HCT116 (cell line): Measurements from ENCODE around the gene OR51D1. TPM values are rescaled to one million over a fixed set of nuclear protein-coding genes. Genes with fewer than 3 reads are reported as not detected.

Source experiments
- ATAC-seq: fragments of 200-7000 bp; cut with Tn5 transposase; 2 replicates; pipeline ENCODE4 v1.9.1; 2020; ENCODE audit warnings: mild to moderate bottlenecking, moderate library complexity
- BruUV-seq: library from RNA; stranded (reverse); fragments of 400-500 nt; replicated peaks from 2 replicates; lab custom pipeline; 2021; lab: Mats Ljungman, UMichigan
- CTCF ChIA-PET: fragments of 300-600 bp; sonication (Branson Sonifier 250); formaldehyde crosslinking; loops from one replicate; lab custom pipeline; 2021; ENCODE audit warnings: antibody characterized with exemption; lab: Charles Lee
- POLR2A ChIA-PET: fragments of 300-600, 350-600 bp; sonication (Branson Sonifier 250); formaldehyde crosslinking; loops from one replicate; lab custom pipeline; 2021; ENCODE audit warnings: antibody characterized with exemption; lab: Charles Lee
- RAD21 ChIA-PET, 2 experiments: fragments of 300-600 bp; sonication (Branson Sonifier 250); formaldehyde crosslinking; loops; one replicate each; lab custom pipeline; 2023; ENCODE audit warnings: low total read pairs in 2 of 2; ENCODE audit not compliant: uncharacterized antibody in 2 of 2, unreplicated experiment in 2 of 2, low non-redundant PET in 1 of 2; lab: Charles Lee
- DNase-seq: peaks from one replicate; pipeline ENCODE4 v3.0.0-alpha.2; 2010; ENCODE audit warnings: low read depth, low spot score
- H2AFZ ChIP-seq: fragments of 200-600 bp; shearing (Covaris generic), sonication (generic); 2 replicates; pipeline ENCODE4 v1.6.1; 2017; ENCODE audit warnings: low read depth, mixed run types, mixed read lengths, antibody characterized with exemption, low read length; ENCODE audit not compliant: poor library complexity, severe bottlenecking
- H3K27ac ChIP-seq: 2 replicates; pipeline ENCODE4 v1.5.1; 2012; ENCODE audit warnings: low read depth, low read length
- H3K27me3 ChIP-seq: fragments of 200-600 bp; sonication (generic); 2 replicates; pipeline ENCODE4 v1.6.1; 2016; ENCODE audit warnings: mixed run types, low read length, mixed read lengths; ENCODE audit not compliant: insufficient read depth
- H3K36me3 ChIP-seq, 2 experiments: fragments of 200-500 bp in 1 of 2; fragments of 200-600 bp in 1 of 2; sonication (Bioruptor generic) in 1 of 2; sonication (generic) in 1 of 2; 2 replicates each; pipeline versions ENCODE4 v1.5.1 to v1.6.1; 2014 to 2016; ENCODE audit warnings: low read length in 2 of 2, inconsistent platforms in 1 of 2, mixed read lengths in 1 of 2, mixed run types in 1 of 2; ENCODE audit not compliant: insufficient read depth in 2 of 2, control insufficient read depth in 1 of 2
- H3K4me1 ChIP-seq, 2 experiments: fragments of 200-600 bp in 1 of 2; sonication (generic) in 1 of 2; 2 replicates each; pipeline versions ENCODE4 v1.5.1 to v1.6.1; 2012 to 2017; ENCODE audit warnings: low read length in 2 of 2, inconsistent platforms in 1 of 2, mild to moderate bottlenecking in 1 of 2, mixed read lengths in 1 of 2, mixed run types in 1 of 2, moderate library complexity in 1 of 2; ENCODE audit not compliant: insufficient read depth in 2 of 2, control insufficient read depth in 1 of 2
- H3K4me2 ChIP-seq: fragments of 200-600 bp; sonication (generic); 2 replicates; pipeline ENCODE4 v1.6.1; 2017; ENCODE audit warnings: mixed run types, low read length, mixed read lengths
- H3K4me3 ChIP-seq, 2 experiments: fragments of 200-600 bp in 1 of 2; sonication (generic) in 1 of 2; replicated peaks in 1 of 2; 2 replicates each; pipeline ENCODE4 v1.5.1; 2011 to 2016; ENCODE audit warnings: low read length in 2 of 2, control low read depth in 1 of 2, low read depth in 1 of 2, mild to moderate bottlenecking in 1 of 2, mixed read lengths in 1 of 2, mixed run types in 1 of 2
- H3K79me2 ChIP-seq: fragments of 200-600 bp; sonication (generic); 2 replicates; pipeline ENCODE4 v1.6.1; 2017; ENCODE audit warnings: mild to moderate bottlenecking, mixed run types, low read length, moderate library complexity, mixed read lengths; ENCODE audit not compliant: insufficient read depth
- H3K9ac ChIP-seq: fragments of 200-600 bp; sonication (generic); 2 replicates; pipeline ENCODE4 v1.6.1; 2016; ENCODE audit warnings: low read length, mixed read lengths
- H3K9me2 ChIP-seq: fragments of 200-600 bp; sonication (generic), shearing (Covaris generic); 2 replicates; pipeline ENCODE4 v1.6.1; 2017; ENCODE audit warnings: mixed run types, mild to moderate bottlenecking, moderate library complexity; ENCODE audit not compliant: insufficient read depth
- H3K9me3 ChIP-seq, 2 experiments: fragments of 200-500 bp in 1 of 2; fragments of 200-600 bp in 1 of 2; sonication (Bioruptor generic) in 1 of 2; sonication (generic) in 1 of 2; 2 replicates each; pipeline ENCODE4 v1.6.1; 2014 to 2017; ENCODE audit warnings: low read length in 2 of 2, mixed read lengths in 2 of 2, inconsistent platforms in 1 of 2, low read depth in 1 of 2, mild to moderate bottlenecking in 1 of 2, mixed run types in 1 of 2, moderate library complexity in 1 of 2; ENCODE audit not compliant: control insufficient read depth in 1 of 2, insufficient read depth in 1 of 2
- H4K20me1 ChIP-seq: fragments of 200-600 bp; sonication (generic), shearing (Covaris generic); 2 replicates; pipeline ENCODE4 v1.6.1; 2017; ENCODE audit warnings: mixed run types, mild to moderate bottlenecking, moderate library complexity; ENCODE audit not compliant: insufficient read depth
- ATF3 ChIP-seq: IDR thresholded peaks from 2 replicates; pipeline ENCODE4 v1.6.1; 2012
- CBX3 ChIP-seq: IDR thresholded peaks from 2 replicates; pipeline ENCODE4 v1.6.1; 2012; ENCODE audit warnings: low read depth
- CEBPB ChIP-seq: IDR thresholded peaks from 2 replicates; pipeline ENCODE4 v1.6.1; 2012; ENCODE audit warnings: low read depth
- EGR1 ChIP-seq: IDR thresholded peaks from 2 replicates; pipeline ENCODE4 v1.6.1; 2012; ENCODE audit warnings: low read depth
- EZH2 ChIP-seq: fragments of 200-600 bp; sonication (generic); IDR thresholded peaks from 2 replicates; pipeline ENCODE4 v1.6.1; 2017; ENCODE audit warnings: antibody characterized with exemption, mixed run types
- EZH2phosphoT487 ChIP-seq: fragments of 200-600 bp; IDR thresholded peaks from 2 replicates; pipeline ENCODE4 v1.6.1; 2018; ENCODE audit warnings: antibody characterized with exemption, borderline replicate concordance
- MAX ChIP-seq: IDR thresholded peaks from 2 replicates; pipeline ENCODE4 v1.6.1; 2012
- POLR2A ChIP-seq: IDR thresholded peaks from 2 replicates; pipeline ENCODE4 v1.7.0; 2011; ENCODE audit warnings: borderline replicate concordance; ENCODE audit not compliant: insufficient read depth, insufficient read length; ENCODE audit errors: extremely low read depth
- POLR2AphosphoS5 ChIP-seq: IDR thresholded peaks from 2 replicates; pipeline ENCODE4 v1.6.1; 2011; ENCODE audit warnings: mild to moderate bottlenecking, low read depth, low read length, moderate library complexity
- RAD21 ChIP-seq: IDR thresholded peaks from 2 replicates; pipeline ENCODE4 v1.6.1; 2012; ENCODE audit warnings: low read depth, mild to moderate bottlenecking
- REST ChIP-seq: IDR thresholded peaks from 2 replicates; pipeline ENCODE4 v1.6.1; 2012; ENCODE audit warnings: low read depth
- SRF ChIP-seq: IDR thresholded peaks from 2 replicates; pipeline ENCODE4 v1.6.1; 2012; ENCODE audit warnings: low read depth
- TCF7L2 ChIP-seq: IDR thresholded peaks from 2 replicates; pipeline ENCODE4 v1.7.0; 2011; ENCODE audit warnings: borderline replicate concordance, inconsistent platforms; ENCODE audit not compliant: insufficient read depth, insufficient read length; ENCODE audit errors: extremely low read depth
- YY1 ChIP-seq: IDR thresholded peaks from 2 replicates; pipeline ENCODE4 v1.6.1; 2011; ENCODE audit warnings: low read length, low read depth, moderate library complexity, mild to moderate bottlenecking; ENCODE audit not compliant: insufficient replicate concordance; ENCODE audit errors: extremely low read depth
- ZNF274 ChIP-seq: fragments of 200-500 bp; sonication (Bioruptor generic); IDR thresholded peaks from 2 replicates; pipeline ENCODE4 v1.6.1; 2014; ENCODE audit warnings: mild to moderate bottlenecking, low read depth, low read length, inconsistent platforms
- intact Hi-C: fragments of 100-400 bp; cut with micrococcal nuclease; formaldehyde crosslinking; loops from 2 replicates; pipeline ENCODE4 v1.10.0; 2022
- total RNA-seq: library from RNA; stranded (reverse); gene quantifications from one replicate; pipeline ENCODE4 v1.2.1, GENCODE V29; 2021; ENCODE audit not compliant: unreplicated experiment
- TF ChIP-seq, protein P1 (sequence below), 3 experiments: fragments of 200-600 bp in 1 of 3; sonication (generic) in 1 of 3; IDR thresholded peaks in 2 of 3; conservative IDR thresholded peaks in 1 of 3; 2 replicates each; pipeline ENCODE4 v1.5.1; 2012 to 2017; ENCODE audit warnings: low read depth in 2 of 3, low read length in 2 of 3, antibody characterized with exemption in 1 of 3, borderline replicate concordance in 1 of 3, control low read depth in 1 of 3, mild to moderate bottlenecking in 1 of 3, mixed read lengths in 1 of 3, mixed run types in 1 of 3, moderate library complexity in 1 of 3; ENCODE audit not compliant: insufficient read depth in 1 of 3

Gene OR51D1
- total RNA-seq, 1 experiment from 2014 or later, result not detected

DNA sequence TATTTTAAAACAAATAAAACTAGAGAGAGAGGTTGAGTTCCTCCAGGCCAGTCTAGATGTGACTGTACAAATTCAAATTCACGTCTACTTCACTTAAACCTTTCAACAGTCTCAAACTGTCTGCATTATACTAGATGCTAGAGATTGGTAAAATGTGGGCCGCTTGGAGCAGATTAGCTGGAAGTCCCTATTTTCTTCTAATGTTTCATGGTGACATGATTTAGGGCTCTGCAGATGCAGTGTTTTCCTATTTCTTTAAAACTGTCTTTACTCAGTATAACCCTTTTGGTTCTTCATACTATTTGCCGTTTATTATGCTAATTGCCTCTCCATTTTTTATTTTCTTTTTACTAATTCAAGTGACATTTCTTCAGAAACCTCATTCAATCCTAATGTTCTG lies 26.9 kb downstream of the OR51D1 start:
- CTCF ChIA-PET, result no interaction called here

More for the DNA sequence above, 26.9 kb downstream of the OR51D1 start:
- ATAC-seq, result no peak
- intact Hi-C loops, result no loop called here
- Histone ChIP-seq H3K27ac (no peak overlapping the region), H3K9ac (no peak overlapping the region), H3K36me3 (no peaks in the 10 kb centered on the region), H3K4me1 (no peaks in the 10 kb centered on the region), H3K9me3 (no peaks in the 10 kb centered on the region), H3K4me3 (no peak overlapping the region), H3K9me2 (no peaks in the 10 kb centered on the region), H2AFZ (no peak overlapping the region), H4K20me1 (no peaks in the 10 kb centered on the region), H3K4me2 (no peak overlapping the region), H3K79me2 (no peaks in the 10 kb centered on the region), H3K27me3 (peaks cover 61% of the 10 kb centered on the region)
- RAD21 ChIA-PET, result no interaction called here
- POLR2A ChIA-PET, result no interaction called here
- TF ChIP-seq EGR1 (no peak), REST (no peak), MAX (no peak), YY1 (no peak), EZH2 (no peak), ATF3 (no peak), TCF7L2 (no peak), CBX3 (no peak), POLR2AphosphoS5 (no peak), POLR2A (no peak), ZNF274 (no peak), CEBPB (no peak), EZH2phosphoT487 (no peak; the same call in 1 of the 2 replicates), SRF (no peak), RAD21 (no peak)
- TF ChIP-seq, protein P1, sequence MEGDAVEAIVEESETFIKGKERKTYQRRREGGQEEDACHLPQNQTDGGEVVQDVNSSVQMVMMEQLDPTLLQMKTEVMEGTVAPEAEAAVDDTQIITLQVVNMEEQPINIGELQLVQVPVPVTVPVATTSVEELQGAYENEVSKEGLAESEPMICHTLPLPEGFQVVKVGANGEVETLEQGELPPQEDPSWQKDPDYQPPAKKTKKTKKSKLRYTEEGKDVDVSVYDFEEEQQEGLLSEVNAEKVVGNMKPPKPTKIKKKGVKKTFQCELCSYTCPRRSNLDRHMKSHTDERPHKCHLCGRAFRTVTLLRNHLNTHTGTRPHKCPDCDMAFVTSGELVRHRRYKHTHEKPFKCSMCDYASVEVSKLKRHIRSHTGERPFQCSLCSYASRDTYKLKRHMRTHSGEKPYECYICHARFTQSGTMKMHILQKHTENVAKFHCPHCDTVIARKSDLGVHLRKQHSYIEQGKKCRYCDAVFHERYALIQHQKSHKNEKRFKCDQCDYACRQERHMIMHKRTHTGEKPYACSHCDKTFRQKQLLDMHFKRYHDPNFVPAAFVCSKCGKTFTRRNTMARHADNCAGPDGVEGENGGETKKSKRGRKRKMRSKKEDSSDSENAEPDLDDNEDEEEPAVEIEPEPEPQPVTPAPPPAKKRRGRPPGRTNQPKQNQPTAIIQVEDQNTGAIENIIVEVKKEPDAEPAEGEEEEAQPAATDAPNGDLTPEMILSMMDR (IDR thresholded peaks at IDR 0.05 in 2 of 3, conservative IDR thresholded peaks at IDR 0.05 in 1 of 3; ENCODE audit: borderline replicate concordance in 1 of 3, insufficient read depth in 1 of 3, low read depth in 2 of 3, low read length in 2 of 3), result no peak
- no TSS peak for BruUV-seq
- no peak for DNase-seq
